ENCODE data around the gene TMEM98. TPM values are rescaled to one million over a fixed set of nuclear protein-coding genes. Genes with fewer than 3 reads are reported as not detected.

TMEM98 gene
- total and polyA plus RNA-seq, 9 of the 15 experiments (the other 6 are each of a cell fraction or from before 2014, with no cell fraction given) = 33.5 to 164 (median 84.7) TPM

DNA sequence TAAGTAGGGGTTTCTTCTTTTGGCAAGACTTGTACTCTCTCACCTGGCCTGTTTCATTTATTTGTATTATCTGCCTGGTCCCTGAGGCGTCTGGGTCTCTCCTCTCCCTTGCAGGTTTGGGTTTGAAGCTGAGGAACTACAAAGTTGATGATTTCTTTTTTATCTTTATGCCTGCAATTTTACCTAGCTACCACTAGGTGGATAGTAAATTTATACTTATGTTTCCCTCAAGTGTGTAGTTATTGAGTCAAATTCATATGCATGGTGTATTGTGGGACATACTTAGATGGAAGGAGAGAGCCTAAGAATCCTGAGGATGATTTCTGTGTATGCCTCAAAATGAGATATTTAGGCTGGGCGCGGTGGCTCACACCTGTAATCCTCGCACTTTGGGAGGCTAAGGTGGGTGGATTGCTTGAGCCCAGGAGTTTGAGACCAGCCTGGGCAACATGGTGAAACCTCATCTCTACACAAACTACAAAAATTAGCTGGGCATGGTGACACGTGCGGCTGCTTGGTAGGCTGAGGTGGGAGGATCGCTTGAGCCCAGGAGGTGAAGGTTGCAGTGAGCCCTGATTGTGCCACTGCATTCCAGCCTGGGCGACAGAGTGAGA is 13.6 kb downstream of the TMEM98 start:
- no TSS peak for BruUV-seq (replicated peaks)
- Histone ChIP-seq H3K4me1 (replicated peaks in 1 of 2; ENCODE audit: control insufficient read depth in 2 of 2, insufficient read depth in 2 of 2, low read length in 2 of 2) (peaks cover 6 to 11% of the 10 kb centered on the region in 2 experiments), H3K36me3 (ENCODE audit: control insufficient read depth, insufficient read depth, low read length) (peaks cover 38% of the 10 kb centered on the region), H3K9me1 (ENCODE audit: control insufficient read depth, insufficient read depth, low read length) (no peaks in the 10 kb centered on the region), H3K9me3 (replicated peaks; ENCODE audit: control insufficient read depth, insufficient read depth, low read depth, low read length) (no peaks in the 10 kb centered on the region; the same call in 1 of the 2 replicates), H3K79me2 (ENCODE audit: control insufficient read depth, insufficient read depth, low read length) (no peaks in the 10 kb centered on the region), H3K9ac (ENCODE audit: insufficient read depth in 1 of 2, low read depth in 2 of 2, low read length in 2 of 2) (no peak overlapping the region), H2AFZ (ENCODE audit: low read depth, low read length) (no peak overlapping the region), H3K27ac (ENCODE audit: extremely low read depth, low read depth, low read length) (no peak overlapping the region), H3K4me2 (ENCODE audit: insufficient read depth, low read length) (no peak overlapping the region), H4K20me1 (replicated peaks; ENCODE audit: control insufficient read depth, insufficient read depth, low read length) (no peaks in the 10 kb centered on the region), H3K4me3 (no peak overlapping the region), H3K27me3 (ENCODE audit: control insufficient read depth in 2 of 2, insufficient read depth in 2 of 2, low read length in 2 of 2) (no peaks in the 10 kb centered on the region)
- in situ Hi-C loops (cut with MboI) = no loop called here
- intact Hi-C loops (cut with micrococcal nuclease) = loop anchor here (2.0 kb wide), 1 partner anchor 57 kb away; no protein-coding TSS in a partner anchor
- POLR2A ChIA-PET = interaction anchor here (0.6 to 2.9 kb wide), 8 partner anchors 11 to 70 kb away, joined by 3 to 13 read pairs (median 3); partner anchors contain the start of gene TMEM98
- no peak for FAIRE-seq
- no peak for ATAC-seq
- CTCF ChIA-PET (ENCODE audit: low intra/inter-chr PET ratio) = interaction anchor here (1.8 kb wide), 1 partner anchor 57 kb away, joined by 7 read pairs; no protein-coding TSS in a partner anchor
- TF ChIP-seq RAD21 (CRISPR knock-in tag; conservative IDR thresholded peaks at IDR 0.05 in 1 of 2, IDR thresholded peaks at IDR 0.05 in 1 of 2) (peak in 1 of 2 experiments; percentile 25; a peak in 2 of 4 replicates), CBX3 (IDR thresholded peaks at IDR 0.05; ENCODE audit: borderline replicate concordance in 1 of 2, low read length in 2 of 2) (peak in 1 of 2 experiments; percentile 26; a peak in 1 of 3 replicates), HMG20B (CRISPR knock-in tag; IDR thresholded peaks at IDR 0.05) (no peak)
- TF ChIP-seq, protein P1, sequence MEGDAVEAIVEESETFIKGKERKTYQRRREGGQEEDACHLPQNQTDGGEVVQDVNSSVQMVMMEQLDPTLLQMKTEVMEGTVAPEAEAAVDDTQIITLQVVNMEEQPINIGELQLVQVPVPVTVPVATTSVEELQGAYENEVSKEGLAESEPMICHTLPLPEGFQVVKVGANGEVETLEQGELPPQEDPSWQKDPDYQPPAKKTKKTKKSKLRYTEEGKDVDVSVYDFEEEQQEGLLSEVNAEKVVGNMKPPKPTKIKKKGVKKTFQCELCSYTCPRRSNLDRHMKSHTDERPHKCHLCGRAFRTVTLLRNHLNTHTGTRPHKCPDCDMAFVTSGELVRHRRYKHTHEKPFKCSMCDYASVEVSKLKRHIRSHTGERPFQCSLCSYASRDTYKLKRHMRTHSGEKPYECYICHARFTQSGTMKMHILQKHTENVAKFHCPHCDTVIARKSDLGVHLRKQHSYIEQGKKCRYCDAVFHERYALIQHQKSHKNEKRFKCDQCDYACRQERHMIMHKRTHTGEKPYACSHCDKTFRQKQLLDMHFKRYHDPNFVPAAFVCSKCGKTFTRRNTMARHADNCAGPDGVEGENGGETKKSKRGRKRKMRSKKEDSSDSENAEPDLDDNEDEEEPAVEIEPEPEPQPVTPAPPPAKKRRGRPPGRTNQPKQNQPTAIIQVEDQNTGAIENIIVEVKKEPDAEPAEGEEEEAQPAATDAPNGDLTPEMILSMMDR (IDR thresholded peaks at IDR 0.05 in 2 of 3, conservative IDR thresholded peaks at IDR 0.05 in 1 of 3; ENCODE audit: insufficient read depth in 2 of 3, low read depth in 1 of 3, low read length in 3 of 3) = peak; percentile 8 to 53 (median 46); a peak in 4 of 6 replicates
- no peak for DNase-seq (ENCODE audit: extremely low read depth in 1 of 4, low spot score in 3 of 4)
- 85% methylated on average over 8 of the region's 8 CpGs for WGBS (ENCODE audit: insufficient coverage, low coverage, missing lambda C conversion rate)

Measured in K562 (cell line).